Ishikawa (cell line): Measurements from ENCODE around the gene MAGI2.

Experiments used
- CEBPB ChIP-seq: IDR thresholded peaks from 2 replicates; pipeline ENCODE4 v1.6.1; 2012
- CREB1 ChIP-seq: IDR thresholded peaks from 2 replicates; pipeline ENCODE4 v1.6.1; 2012; ENCODE audit warnings: low read depth
- EP300 ChIP-seq: IDR thresholded peaks from 2 replicates; pipeline ENCODE4 v1.6.1; 2012; ENCODE audit warnings: borderline replicate concordance
- FOXM1 ChIP-seq: IDR thresholded peaks from 2 replicates; pipeline ENCODE4 v1.6.1; 2012; ENCODE audit warnings: low read depth, borderline replicate concordance
- MAX ChIP-seq: IDR thresholded peaks from 2 replicates; pipeline ENCODE4 v1.6.1; 2012
- NFIC ChIP-seq: IDR thresholded peaks from 2 replicates; pipeline ENCODE4 v1.6.1; 2012
- RAD21 ChIP-seq: IDR thresholded peaks from 2 replicates; pipeline ENCODE4 v1.6.1; 2012; ENCODE audit warnings: low read depth
- REST ChIP-seq: IDR thresholded peaks from 2 replicates; pipeline ENCODE4 v1.6.1; 2012; ENCODE audit warnings: low read depth, mild to moderate bottlenecking
- TAF1 ChIP-seq: IDR thresholded peaks from 2 replicates; pipeline ENCODE4 v1.6.1; 2012; ENCODE audit warnings: low read depth, mild to moderate bottlenecking
- TEAD4 ChIP-seq: IDR thresholded peaks from 2 replicates; pipeline ENCODE4 v1.6.1; 2012
- USF1 ChIP-seq: IDR thresholded peaks from 2 replicates; pipeline ENCODE4 v1.6.1; 2012
- YY1 ChIP-seq: IDR thresholded peaks from 2 replicates; pipeline ENCODE4 v1.6.1; 2012; ENCODE audit warnings: low read depth
- ZBTB7A ChIP-seq: IDR thresholded peaks from 2 replicates; pipeline ENCODE4 v1.6.1; 2012; ENCODE audit warnings: low read depth

GRCh38 chr7:79308192-79308591 lies 145.3 kb downstream of the MAGI2 start:
- no peak for TF ChIP-seq EP300
- TF ChIP-seq YY1: no peak
- TF ChIP-seq CEBPB: 0 out of 2 replicates have a peak, but pooled peaks have one; percentile 11
- no peak for TF ChIP-seq TAF1
- TF ChIP-seq MAX: no peak
- no peak for TF ChIP-seq RAD21
- no peak for TF ChIP-seq USF1
- no peak for TF ChIP-seq FOXM1
- no peak for TF ChIP-seq CREB1
- TF ChIP-seq NFIC: no peak
- no peak for TF ChIP-seq ZBTB7A
- no peak for TF ChIP-seq REST
- no peak for TF ChIP-seq TEAD4
